GM21737 (cell line): ENCODE data around the gene KMT2E.

ENCODE experiments used
- ATAC-seq: cut with Tn5 transposase; IDR thresholded peaks from one replicate; pipeline ENCODE4 v1.9.1; 2021; ENCODE audit warnings: mild to moderate bottlenecking, moderate library complexity; ENCODE audit not compliant: unreplicated experiment

KMT2E gene

DNA sequence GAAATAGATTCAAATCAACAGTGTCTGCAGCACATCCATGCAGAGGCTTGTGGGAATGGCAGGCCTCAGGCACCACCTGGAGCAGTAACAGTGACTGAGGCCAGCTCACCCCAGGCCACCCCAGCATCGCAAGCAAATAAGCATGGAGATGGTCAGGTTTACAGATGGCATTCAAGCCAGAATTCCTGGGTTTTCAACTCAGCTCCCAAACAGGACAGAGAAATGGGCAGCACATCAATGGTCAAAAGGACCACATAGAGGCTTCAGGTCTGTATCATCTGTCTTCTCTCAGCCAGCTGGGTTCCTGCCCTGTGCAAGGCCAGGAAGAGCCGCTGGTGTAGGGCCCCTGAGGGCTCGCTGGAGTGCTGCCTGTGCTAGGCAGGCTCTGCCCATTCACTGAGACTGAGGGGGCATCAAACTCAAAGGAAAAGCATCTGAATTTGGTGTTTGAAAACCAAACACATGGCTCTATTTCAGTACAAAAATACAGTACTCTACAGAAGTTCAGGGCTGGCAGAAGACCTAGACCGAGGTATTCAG is 112.5 kb downstream of the KMT2E start:
- ATAC-seq, result no peak

DNA sequence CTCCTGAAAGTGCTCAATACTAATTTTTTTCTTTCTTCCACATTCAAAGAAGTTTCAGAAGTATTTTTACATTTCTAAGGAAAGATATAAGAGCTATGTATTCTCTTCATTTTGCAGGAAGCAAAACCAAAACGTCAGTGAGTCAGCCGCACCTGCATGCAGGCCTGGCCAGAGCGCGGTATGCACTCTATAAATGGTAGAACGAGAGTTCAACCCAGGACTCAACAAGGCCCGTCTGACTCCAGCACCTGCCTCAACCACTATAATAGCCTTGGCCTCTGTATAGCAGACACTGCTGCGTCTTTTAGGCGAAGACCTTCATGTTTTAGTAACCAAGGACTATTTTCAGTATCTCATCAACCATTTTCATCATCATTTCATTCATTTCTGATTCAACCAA is 113.2 kb downstream of the KMT2E start:
- no peak for ATAC-seq

DNA sequence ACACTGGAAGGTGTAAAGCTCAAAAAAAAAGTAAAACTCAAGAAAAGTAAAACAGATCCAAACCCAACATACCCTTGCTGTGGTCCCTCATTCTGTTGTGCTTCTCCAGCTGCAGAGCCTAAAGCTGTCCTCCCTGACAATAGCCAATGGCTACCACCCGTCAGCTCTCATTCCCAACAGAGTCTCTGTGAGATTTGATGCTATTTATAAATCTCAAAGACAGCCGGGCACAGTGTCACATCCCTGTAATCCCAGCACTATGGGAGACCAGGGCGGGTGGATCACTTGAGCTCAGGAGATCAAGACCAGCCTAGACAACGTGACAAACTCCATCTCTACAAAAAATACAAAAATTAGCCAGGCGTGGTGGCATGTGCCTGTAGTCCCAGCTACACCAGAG is 116.0 kb downstream of the KMT2E start:
- ATAC-seq, result no peak

DNA sequence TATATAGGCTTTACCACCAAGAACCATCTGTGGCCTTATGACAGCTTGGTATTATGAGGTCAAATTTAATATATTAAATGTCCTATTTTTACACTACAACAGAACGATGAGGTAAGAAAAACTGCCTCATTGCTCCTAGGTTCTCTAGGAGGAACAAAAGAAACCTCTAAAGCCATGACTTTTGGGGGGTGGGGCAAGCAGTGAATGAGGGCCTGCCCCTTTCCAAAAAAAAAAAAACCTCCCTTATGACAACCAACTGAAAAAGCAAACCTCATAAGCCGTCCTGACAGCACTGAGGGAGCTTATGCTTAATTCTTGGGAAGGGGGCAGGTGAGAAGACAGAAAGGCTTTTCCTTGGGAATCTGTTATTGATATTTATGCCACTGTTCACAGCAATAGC is 116.6 kb downstream of the KMT2E start:
- ATAC-seq, result no peak

DNA sequence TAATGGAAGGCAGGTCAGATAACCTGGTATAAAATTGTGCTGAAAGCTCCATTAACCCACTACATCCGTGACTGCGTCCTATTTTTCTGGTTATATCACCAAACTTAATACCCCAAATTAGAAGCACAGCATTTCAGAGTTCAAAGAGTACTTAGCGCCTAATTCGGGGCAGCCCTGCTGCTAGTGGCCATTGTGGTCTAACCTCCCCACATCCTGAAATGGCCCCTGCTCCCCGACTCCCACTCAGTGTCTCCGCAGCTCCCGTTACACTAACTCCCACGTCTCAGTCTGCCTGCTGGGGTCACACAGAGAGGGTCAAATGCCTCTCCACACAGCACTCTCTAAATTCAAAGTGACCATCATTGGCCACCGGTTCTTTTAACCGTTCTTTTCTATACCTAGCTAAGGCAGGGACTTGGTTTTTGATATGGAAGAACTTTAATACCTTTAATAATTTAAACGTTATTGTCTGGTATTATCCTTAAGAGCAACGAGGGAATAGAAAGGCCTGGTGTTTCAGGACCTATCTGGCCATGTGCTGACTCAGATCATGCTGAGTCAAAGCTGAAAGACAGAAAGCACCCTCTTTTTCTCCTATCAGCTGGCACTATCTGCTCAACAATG is 117.1 kb downstream of the KMT2E start:
- ATAC-seq, result no peak

DNA sequence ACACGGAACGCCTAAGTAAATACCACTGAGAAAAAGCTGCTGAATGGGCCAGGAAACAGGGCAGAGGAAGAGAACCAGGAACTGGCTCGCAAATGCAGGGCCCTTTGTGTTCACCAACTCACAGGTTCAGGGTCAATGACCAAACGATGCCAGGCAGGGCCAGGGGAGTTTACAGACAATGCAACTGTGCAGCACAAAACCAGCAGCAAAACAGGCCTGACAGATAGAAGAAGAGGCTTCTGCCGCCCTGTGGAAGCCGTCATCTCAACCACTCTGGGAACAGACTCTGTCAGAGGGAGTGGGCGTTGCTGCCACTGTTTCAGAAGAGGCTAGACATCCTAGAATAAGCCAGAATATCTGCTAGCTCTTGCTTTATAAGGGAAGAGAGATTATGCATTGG is 117.9 kb downstream of the KMT2E start:
- ATAC-seq, result no peak

DNA sequence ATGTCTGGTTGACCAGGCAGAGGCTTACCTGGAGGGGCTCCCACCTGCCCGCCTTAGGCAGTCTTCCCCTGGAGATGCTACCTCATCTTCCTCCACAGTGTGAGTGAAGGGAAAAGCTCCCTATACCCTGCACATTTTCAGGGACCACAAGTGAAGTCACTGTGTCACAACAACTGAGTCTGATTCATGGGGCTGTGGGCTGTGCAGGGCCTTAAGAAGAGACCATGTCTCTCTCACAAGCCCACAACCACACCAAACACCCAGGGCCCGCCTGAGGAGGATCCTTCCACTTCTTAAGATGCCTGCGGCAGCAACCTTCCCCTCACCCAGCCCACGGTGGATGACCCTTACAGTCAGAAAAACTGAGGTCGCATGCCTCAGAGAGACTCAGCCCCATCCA is 118.3 kb downstream of the KMT2E start:
- ATAC-seq, result no peak

DNA sequence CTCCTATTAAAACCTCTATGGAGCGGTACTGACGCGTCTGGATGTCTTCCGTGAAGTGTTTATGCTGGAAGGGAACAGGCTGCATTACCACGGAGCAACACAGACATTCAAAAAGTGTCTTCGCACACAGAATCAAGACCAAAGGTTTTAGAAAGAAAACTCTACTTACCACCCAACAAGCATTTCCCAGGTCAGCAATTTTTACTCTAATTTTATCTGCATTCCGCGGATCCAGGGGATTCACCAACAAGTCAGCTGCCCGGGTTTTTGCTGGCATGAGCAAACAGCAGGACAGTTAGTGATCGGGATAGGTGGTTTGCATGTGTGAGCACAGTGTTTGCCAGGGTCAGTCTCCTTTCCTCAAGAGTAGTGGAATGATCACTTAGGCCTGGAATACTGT is 118.8 kb downstream of the KMT2E start:
- ATAC-seq, result no peak

DNA sequence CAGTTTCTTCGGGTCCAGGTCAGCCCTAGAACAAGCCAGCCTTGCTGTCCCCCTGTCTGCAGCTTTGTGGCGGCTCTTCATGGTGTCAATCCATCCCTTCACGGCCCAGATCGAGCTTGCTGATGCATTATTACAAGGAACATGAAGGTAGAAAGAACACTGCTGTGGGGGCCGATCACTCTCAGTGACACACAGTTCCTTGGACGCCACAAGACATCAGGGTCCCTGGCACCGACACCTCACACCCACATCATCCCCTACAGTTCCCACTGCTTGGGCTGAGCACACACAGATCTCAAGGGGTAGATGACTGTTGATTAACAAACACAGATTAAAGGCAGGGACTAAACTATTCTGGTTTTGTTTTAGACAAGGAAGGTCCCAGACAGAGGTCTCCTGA is 119.4 kb downstream of the KMT2E start:
- ATAC-seq, result no peak

DNA sequence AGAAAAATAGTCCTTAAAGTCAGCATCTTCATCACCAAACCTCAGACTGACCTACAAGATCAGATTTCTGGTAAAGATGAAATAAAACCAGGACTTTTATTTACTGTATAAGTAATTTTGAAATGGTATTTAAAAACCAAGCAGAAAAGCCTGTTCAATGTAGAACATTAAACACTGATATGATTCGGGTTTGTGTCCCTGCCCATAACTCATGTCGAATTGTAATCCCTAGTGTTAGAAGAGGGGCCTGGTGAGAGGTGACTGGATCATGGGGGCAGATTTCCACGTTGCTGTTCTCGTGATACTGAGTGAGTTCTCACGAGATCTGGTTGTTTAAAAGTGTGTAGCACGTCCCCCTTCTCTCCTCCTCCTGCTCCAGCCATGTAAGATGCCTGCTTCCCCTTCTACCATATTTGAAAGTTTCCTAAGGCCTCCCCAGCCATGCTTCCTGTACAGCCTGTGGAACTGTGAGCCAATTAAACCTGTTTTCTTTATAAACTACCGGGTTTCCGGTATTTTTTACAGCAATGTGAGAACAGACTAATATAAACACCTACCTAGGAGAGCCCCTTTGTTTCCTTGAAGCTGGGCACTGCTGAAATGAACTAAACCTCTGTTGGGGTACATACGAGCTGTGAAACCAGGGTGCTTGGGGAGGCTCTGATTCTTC is 120.1 kb downstream of the KMT2E start:
- ATAC-seq, result no peak

DNA sequence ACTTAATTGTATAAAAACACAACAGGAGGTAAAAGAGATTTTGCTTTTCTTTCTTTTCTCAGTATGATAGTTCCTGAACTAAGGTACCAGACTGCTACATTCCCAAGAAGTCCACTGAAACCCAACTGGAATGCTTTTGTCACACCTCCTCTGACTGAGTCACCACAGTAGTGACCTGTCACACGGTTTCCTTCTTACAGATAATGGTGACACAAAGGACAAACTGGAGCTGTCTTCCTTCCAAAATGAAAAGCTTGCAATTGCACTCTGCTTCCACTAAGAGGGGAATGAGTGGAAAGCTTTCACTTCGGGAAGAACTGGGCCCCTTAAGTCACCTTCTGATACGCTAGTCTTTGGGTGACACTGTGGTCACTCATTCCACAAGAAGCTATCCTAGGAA is 122.2 kb downstream of the KMT2E start:
- ATAC-seq, result no peak

DNA sequence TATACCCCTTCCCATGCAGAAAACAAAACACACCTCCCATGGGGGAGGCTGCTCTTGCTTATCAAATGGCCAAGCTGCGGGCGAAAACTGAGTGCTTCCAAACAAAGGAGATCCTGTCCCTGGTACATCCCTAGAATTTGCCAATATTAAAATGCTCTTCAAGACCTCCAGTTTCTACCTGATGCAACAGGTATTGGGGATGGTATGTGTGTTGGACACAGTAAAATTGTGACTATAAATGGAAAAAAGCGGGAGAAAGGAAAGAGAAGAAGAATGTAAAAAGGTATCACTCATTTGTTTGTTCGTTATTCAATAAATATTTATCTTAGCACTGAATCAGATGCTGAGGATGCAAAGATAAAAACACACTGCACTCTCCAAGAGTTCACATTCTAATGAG is 123.9 kb downstream of the KMT2E start:
- ATAC-seq, result no peak

DNA sequence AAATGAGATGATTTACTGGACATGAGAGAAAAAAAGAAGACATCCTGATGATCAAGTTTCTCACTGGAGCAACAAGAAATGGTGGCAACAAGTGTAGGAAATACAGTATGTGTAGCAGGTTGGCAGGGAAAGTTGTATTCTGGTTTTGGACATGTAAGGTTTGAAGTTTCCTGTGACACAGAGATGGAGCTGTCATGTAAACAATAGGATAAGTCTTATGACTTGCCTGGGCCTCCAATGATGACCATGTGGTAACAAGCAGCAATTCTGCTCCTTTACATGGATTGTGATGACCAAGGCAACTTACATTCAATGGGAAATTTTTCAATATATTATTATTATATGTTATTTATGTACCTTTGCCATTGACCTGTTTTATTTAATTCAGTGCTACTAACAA is 125.4 kb downstream of the KMT2E start:
- ATAC-seq, result no peak

DNA sequence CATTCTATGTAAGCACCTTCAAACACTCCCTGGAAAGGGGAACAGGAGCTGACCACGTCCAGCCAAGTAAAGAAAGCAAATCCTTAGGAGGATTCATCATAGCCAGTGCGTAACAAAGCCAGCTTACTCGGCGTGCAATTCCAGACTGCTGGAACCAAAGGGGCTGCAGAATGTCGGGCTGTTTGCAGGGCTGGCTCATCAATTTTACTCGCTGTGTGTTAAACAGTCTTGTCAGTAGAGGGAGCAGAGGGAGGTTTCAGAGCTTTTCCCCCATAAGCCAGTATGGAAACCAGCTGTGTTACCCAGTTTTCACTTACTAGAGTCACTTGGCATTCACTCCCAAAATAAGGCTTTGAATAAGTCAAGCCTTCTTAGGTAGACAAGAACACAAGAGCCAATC is 127.1 kb downstream of the KMT2E start:
- no peak for ATAC-seq

DNA sequence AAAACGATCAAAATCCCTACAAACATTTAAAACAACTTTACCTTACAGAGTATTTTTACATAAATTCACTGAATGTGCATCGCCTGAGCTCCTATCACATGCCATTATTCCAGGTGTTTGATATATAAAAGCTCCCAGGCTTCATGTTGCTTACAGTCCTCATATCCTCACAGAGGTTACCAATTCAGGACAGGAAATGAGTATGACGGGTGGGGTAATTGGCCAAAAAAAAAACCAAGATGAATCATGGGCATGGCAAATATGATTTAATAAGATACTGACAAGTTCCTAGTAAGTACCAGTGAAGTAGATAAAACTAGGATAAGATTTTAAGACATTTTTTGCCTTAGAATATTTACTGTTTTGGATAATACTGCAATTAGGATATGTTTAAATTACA is 135.8 kb downstream of the KMT2E start:
- ATAC-seq, result no peak

DNA sequence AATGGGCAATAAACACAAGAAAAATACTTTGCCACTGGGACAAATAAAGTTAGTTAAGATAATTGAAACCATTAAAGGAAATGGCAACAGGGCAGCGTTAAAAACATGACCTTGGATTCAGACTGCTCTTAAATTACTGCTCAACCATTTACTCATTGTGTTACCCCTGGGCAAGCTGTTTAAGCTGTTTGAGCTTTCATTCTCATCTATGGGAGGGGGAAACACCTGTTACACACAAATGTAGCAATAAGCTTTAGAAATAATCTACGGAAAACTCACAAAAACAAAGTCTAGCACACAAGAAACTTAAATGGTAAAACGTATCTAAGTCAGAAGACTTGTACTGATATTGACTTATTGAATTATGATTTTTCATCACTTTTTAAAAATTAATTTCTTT is 137.1 kb downstream of the KMT2E start:
- ATAC-seq, result no peak

DNA sequence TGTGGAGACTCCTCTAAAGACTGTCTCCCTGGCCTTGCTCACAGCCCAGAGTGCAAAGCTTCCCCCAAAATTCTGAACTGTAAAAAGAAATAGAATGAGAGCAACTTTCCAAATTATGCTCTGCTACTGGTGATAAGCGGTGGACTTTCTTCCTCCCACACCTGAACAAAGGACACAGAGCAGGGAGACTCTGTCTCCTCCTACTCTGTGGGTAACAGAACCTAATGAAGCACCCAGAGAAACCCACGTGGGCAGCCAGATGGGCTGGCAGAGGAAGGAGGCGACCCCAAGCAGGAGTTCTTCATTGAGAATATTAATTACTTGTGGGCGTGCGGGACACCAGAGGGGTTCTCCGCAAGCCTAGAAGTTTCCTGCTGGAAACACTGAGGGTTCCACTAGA is 139.5 kb downstream of the KMT2E start:
- ATAC-seq, result no peak

DNA sequence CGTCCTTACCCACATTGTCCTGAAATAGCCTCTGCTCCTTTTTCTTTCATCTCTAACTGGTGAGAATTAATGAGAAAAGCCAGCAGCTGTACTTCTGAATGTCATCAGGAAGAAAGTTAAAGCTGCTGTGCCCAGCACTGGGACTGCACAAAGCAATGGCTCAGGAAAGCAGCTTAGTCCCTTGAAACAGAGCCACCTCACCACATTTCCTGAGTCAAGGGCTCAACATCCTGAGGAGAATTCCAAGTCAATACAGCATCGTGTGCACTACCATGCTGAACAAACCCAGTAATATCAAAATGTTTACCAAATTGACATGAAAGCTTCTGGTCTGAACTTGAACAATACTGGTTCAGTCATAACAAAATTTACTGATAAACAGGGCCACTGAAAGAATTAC is 140.1 kb downstream of the KMT2E start:
- ATAC-seq, result no peak

DNA sequence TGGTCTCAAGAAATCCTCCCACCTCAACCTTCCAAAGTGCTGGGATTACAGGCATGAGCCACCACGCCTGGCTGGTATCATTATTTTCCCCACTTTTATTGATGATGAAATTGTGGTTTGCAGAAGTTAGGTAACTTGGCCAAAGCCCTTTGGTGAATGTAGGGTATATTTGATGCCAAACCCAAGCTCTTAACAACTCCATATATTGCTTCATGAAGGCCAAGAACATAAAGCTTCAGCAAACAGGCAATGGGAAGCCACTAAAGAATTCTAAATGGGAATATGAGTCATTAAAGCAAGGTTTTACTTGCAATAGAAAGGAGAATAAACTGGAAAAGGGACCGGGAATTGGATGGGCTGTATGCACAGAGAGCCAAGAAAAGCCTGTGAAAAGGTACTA is 142.7 kb downstream of the KMT2E start:
- ATAC-seq, result no peak

DNA sequence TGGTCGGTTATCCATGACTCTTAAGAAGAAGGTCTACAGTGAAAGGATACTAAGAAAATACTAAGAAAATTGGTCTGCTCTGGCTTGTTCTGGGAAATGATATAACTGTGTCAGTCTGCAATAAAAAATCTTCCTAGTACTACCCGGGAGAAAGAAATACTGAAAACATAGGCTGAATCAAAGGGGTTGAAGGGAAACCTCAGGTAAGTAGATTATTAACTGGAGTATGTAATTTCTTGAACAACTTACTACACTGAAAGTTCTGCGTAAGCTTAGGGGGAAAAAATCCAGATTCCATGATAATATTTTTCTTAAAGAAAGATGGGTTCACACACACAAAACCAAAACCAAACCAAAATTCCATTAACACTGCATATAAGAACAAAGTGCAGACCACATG is 143.3 kb downstream of the KMT2E start:
- ATAC-seq, result no peak

DNA sequence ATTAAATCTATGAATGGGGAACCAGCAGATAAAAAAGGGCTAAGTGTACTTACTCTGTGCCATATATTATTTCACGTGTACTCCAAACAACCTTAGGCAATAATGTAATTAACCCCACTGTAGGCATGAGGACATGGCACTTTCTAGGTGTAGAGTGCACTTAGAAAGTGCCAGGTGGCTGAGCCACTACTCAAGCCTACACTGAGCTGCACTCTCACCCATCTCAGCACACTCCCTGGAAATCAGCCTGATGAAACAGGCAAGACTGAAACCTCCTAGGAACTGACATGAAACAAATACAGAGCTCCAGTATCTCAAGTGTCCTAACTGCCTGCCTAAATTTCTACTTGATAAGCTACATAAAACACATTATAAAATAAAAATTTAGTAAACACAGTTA is 147.4 kb downstream of the KMT2E start:
- no peak for ATAC-seq
